Right lobe of liver (tissue), 4 donors: ENCODE data around the gene LHFPL2.
"Not testable (repeated sequence)": the region's sequence is repeated elsewhere in the genome, so short reads cannot be mapped to it uniquely, and the experiment has no call there.

ENCODE experiments used
- CTCF ChIP-seq, 4 donors: fragments of 200-600 bp in 3 of 4; fragments of 450-650 bp in 1 of 4; IDR thresholded peaks; one replicate each; pipeline versions ENCODE4 v1.5.1 to v1.8.0; 2016 to 2022; ENCODE audit warnings: antibody characterized with exemption in 4 of 4, mild to moderate bottlenecking in 2 of 4
- POLR2A ChIP-seq: fragments of 450-650 bp; IDR thresholded peaks from one replicate; pipeline ENCODE4 v1.6.1; 2017; ENCODE audit warnings: antibody characterized with exemption, mild to moderate bottlenecking
- donor health status: DM: no; HTN: no; CAD: no.
- donor health status: DM: no; HTN: no; CAD: no.
- donor health status: DM: no; HTN: yes; CAD: no.

GRCh38 chr5:78673827-78674226 is 25.3 kb upstream of the LHFPL2 start:
- TF ChIP-seq CTCF (IDR thresholded peaks at IDR 0.05); POLR2A: not testable (repeated sequence)
